ENCODE data around the gene GNAI2. TPM values are rescaled to one million over a fixed set of nuclear protein-coding genes. Genes with fewer than 3 reads are reported as not detected.

Gene GNAI2
- total and polyA plus RNA-seq, 12 donors = 109 to 275 (median 166) TPM

- 70 to 100% (median 81%) methylated on average over 1 to 4 of the region's 4 CpGs for WGBS, 4 donors
- TF ChIP-seq CTCF (IDR thresholded peaks at IDR 0.05) (no peak), POLR2A (IDR thresholded peaks at IDR 0.05) (no peak)
- Histone ChIP-seq H3K9me3 (replicated peaks in 1 of 3) (no peaks in the 10 kb centered on the region), H3K4me3 (no peak overlapping the region), H3K27me3 (no peaks in the 10 kb centered on the region), H3K36me3 (replicated peaks in 1 of 2) (no peaks in the 10 kb centered on the region), H3K4me1 (replicated peaks in 1 of 2) (peaks cover 31 to 68% of the 10 kb centered on the region in 2 donors), H3K27ac (peak overlapping the region in 3 of 5 donors; percentile 52 to 96 (median 86))
- no peak for DNase-seq
- intact Hi-C loops (cut with DNase I) = no loop called here
Measured at GRCh38 chr3:50239649-50240048, 3.6 kb downstream of the GNAI2 start.

DNA sequence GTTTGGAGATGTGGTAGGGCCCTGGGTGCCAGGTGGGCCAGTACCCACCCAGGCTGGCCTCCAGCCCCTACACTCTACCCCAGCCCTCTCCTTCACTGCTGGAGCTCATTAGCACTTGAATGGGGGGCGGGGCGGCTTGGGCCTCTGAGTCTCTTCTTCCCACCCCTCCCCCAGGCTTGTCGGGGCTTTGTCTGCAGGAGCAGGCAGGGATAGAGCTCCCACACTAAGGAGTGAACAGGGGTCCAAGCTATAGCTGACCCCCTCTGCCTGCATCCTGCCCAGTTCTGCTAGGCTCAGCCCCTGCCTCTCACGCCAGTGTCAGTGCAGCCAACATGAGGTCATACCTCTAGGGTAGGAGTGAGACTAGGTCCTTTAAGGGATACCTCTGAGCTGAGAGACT, 5.2 kb downstream of the GNAI2 start:
- no peaks in the 10 kb centered on the region for H3K9me3 ChIP-seq (replicated peaks in 1 of 3)

DNA sequence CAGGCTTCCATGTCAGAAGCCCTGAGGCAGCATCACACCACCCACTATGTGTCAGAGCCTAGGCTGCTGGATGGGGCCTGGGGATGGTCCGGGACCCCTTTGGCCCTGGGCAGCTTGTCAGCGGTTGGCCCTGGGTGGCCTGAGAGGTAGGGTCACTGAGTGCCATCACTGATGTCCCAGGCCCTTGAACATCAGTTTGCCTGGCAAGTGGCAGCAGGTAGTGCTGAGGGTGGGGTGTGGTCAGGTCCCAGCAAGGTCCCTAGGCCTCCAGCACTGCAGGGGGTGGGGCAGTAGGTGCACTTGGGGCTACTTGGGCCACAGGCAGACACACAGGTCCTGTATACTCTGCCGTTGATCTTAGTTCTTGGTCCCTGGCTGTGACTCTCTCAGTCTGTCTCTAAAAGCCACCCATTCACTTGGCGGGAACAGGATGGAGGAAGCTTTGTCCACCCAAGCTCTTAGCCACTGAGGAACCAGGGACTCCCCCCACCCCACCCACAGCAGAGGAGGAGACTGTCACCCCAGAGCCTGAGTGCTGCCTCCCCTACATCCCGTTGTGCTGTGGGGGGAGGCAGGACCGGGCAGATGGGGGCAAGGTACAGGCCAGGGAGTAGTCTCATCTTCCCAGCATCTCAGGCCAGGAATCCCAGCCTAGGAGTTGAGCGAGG, 5.8 kb downstream of the GNAI2 start:
- DNase-seq = no peak
- H3K27ac ChIP-seq = peak overlapping the region in 4 of 5 donors; percentile 54 to 92 (median 81)
- intact Hi-C loops (cut with DNase I) = no loop called here
- 47 to 60% (median 57%) methylated on average over 5 to 7 of the region's 7 CpGs for WGBS, 4 donors
- no peaks in the 10 kb centered on the region for H3K9me3 ChIP-seq (replicated peaks in 1 of 3)
- H3K36me3 ChIP-seq (replicated peaks in 1 of 2) = no peaks in the 10 kb centered on the region
- H3K27me3 ChIP-seq = no peaks in the 10 kb centered on the region
- TF ChIP-seq POLR2A (IDR thresholded peaks at IDR 0.05) = no peak
- TF ChIP-seq CTCF (IDR thresholded peaks at IDR 0.05) = no peak
- peaks cover 49 to 86% of the 10 kb centered on the region in 2 donors for H3K4me1 ChIP-seq (replicated peaks in 1 of 2)
- no peak overlapping the region for H3K4me3 ChIP-seq

More for the DNA sequence above, 5.2 kb downstream of the GNAI2 start:
- TF ChIP-seq POLR2A (IDR thresholded peaks at IDR 0.05) (no peak), CTCF (IDR thresholded peaks at IDR 0.05) (no peak)
- Histone ChIP-seq H3K36me3 (replicated peaks in 1 of 2) (no peaks in the 10 kb centered on the region), H3K4me3 (no peak overlapping the region), H3K27me3 (no peaks in the 10 kb centered on the region), H3K4me1 (replicated peaks in 1 of 2) (peaks cover 42 to 79% of the 10 kb centered on the region in 2 donors), H3K27ac (peak overlapping the region in 3 of 5 donors; percentile 3 to 92 (median 86))
- no peak for DNase-seq
- intact Hi-C loops (cut with DNase I) = no loop called here
- WGBS, 4 donors = 69 to 100% (median 78%) methylated on average over 1 to 4 of the region's 4 CpGs

DNA sequence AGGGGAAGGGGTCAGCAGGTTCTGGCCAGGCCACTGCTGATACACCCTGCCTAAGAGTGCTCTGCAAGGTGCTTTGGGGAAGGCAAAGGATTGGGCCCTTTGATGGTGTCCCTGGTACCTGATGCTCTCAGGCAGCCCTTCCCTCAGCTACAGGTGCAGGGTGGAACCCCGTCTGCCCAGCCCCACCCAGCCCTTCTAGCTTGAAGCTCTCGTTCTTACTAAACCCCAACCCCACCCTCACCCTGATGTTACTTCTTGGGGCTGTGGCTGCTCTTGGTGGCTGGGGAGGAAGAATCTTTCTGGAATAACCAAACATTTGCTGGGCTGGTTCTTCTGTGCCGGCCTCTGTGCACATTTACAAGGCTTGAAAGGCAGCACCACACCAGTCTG, 6.4 kb downstream of the GNAI2 start:
- Histone ChIP-seq H3K27ac (peak overlapping the region in 4 of 5 donors; percentile 54 to 92 (median 81)), H3K9me3 (replicated peaks in 1 of 3) (no peaks in the 10 kb centered on the region), H3K27me3 (no peaks in the 10 kb centered on the region), H3K4me3 (no peak overlapping the region), H3K4me1 (replicated peaks in 1 of 2) (peaks cover 49 to 91% of the 10 kb centered on the region in 2 donors), H3K36me3 (replicated peaks in 1 of 2) (peaks cover 0 to 3% of the 10 kb centered on the region in 2 donors)
- intact Hi-C loops (cut with DNase I) = no loop called here
- TF ChIP-seq POLR2A (IDR thresholded peaks at IDR 0.05) (no peak), CTCF (IDR thresholded peaks at IDR 0.05) (no peak)
- WGBS, 4 donors = 17 to 83% (median 48%) methylated on average over 1 to 3 of the region's 3 CpGs
- no peak for DNase-seq

Measured in adrenal gland (tissue), 12 donors.